HCT116 (cell line): ENCODE measurements around the gene MYO7B. TPM values are rescaled to one million over a fixed set of nuclear protein-coding genes. Genes with fewer than 3 reads are reported as not detected.

Experiments used
- ATAC-seq: fragments of 200-7000 bp; cut with Tn5 transposase; 2 replicates; pipeline ENCODE4 v1.9.1; 2020; ENCODE audit warnings: mild to moderate bottlenecking, moderate library complexity
- BruUV-seq: library from RNA; stranded (reverse); fragments of 400-500 nt; replicated peaks from 2 replicates; lab custom pipeline; 2021; lab: Mats Ljungman, UMichigan
- CTCF ChIA-PET: fragments of 300-600 bp; sonication (Branson Sonifier 250); formaldehyde crosslinking; loops from one replicate; lab custom pipeline; 2021; ENCODE audit warnings: antibody characterized with exemption; lab: Charles Lee
- POLR2A ChIA-PET: fragments of 300-600, 350-600 bp; sonication (Branson Sonifier 250); formaldehyde crosslinking; loops from one replicate; lab custom pipeline; 2021; ENCODE audit warnings: antibody characterized with exemption; lab: Charles Lee
- RAD21 ChIA-PET, 2 experiments: fragments of 300-600 bp; sonication (Branson Sonifier 250); formaldehyde crosslinking; loops; one replicate each; lab custom pipeline; 2023; ENCODE audit warnings: low total read pairs in 2 of 2; ENCODE audit not compliant: uncharacterized antibody in 2 of 2, unreplicated experiment in 2 of 2, low non-redundant PET in 1 of 2; lab: Charles Lee
- DNase-seq: peaks from one replicate; pipeline ENCODE4 v3.0.0-alpha.2; 2010; ENCODE audit warnings: low read depth, low spot score
- H2AFZ ChIP-seq: fragments of 200-600 bp; shearing (Covaris generic), sonication (generic); 2 replicates; pipeline ENCODE4 v1.6.1; 2017; ENCODE audit warnings: low read depth, mixed run types, mixed read lengths, antibody characterized with exemption, low read length; ENCODE audit not compliant: poor library complexity, severe bottlenecking
- H3K27ac ChIP-seq: 2 replicates; pipeline ENCODE4 v1.5.1; 2012; ENCODE audit warnings: low read depth, low read length
- H3K27me3 ChIP-seq: fragments of 200-600 bp; sonication (generic); 2 replicates; pipeline ENCODE4 v1.6.1; 2016; ENCODE audit warnings: mixed run types, low read length, mixed read lengths; ENCODE audit not compliant: insufficient read depth
- H3K36me3 ChIP-seq, 2 experiments: fragments of 200-500 bp in 1 of 2; fragments of 200-600 bp in 1 of 2; sonication (Bioruptor generic) in 1 of 2; sonication (generic) in 1 of 2; 2 replicates each; pipeline versions ENCODE4 v1.5.1 to v1.6.1; 2014 to 2016; ENCODE audit warnings: low read length in 2 of 2, inconsistent platforms in 1 of 2, mixed read lengths in 1 of 2, mixed run types in 1 of 2; ENCODE audit not compliant: insufficient read depth in 2 of 2, control insufficient read depth in 1 of 2
- H3K4me1 ChIP-seq, 2 experiments: fragments of 200-600 bp in 1 of 2; sonication (generic) in 1 of 2; 2 replicates each; pipeline versions ENCODE4 v1.5.1 to v1.6.1; 2012 to 2017; ENCODE audit warnings: low read length in 2 of 2, inconsistent platforms in 1 of 2, mild to moderate bottlenecking in 1 of 2, mixed read lengths in 1 of 2, mixed run types in 1 of 2, moderate library complexity in 1 of 2; ENCODE audit not compliant: insufficient read depth in 2 of 2, control insufficient read depth in 1 of 2
- H3K4me2 ChIP-seq: fragments of 200-600 bp; sonication (generic); 2 replicates; pipeline ENCODE4 v1.6.1; 2017; ENCODE audit warnings: mixed run types, low read length, mixed read lengths
- H3K4me3 ChIP-seq, 2 experiments: fragments of 200-600 bp in 1 of 2; sonication (generic) in 1 of 2; replicated peaks in 1 of 2; 2 replicates each; pipeline ENCODE4 v1.5.1; 2011 to 2016; ENCODE audit warnings: low read length in 2 of 2, control low read depth in 1 of 2, low read depth in 1 of 2, mild to moderate bottlenecking in 1 of 2, mixed read lengths in 1 of 2, mixed run types in 1 of 2
- H3K79me2 ChIP-seq: fragments of 200-600 bp; sonication (generic); 2 replicates; pipeline ENCODE4 v1.6.1; 2017; ENCODE audit warnings: mild to moderate bottlenecking, mixed run types, low read length, moderate library complexity, mixed read lengths; ENCODE audit not compliant: insufficient read depth
- H3K9ac ChIP-seq: fragments of 200-600 bp; sonication (generic); 2 replicates; pipeline ENCODE4 v1.6.1; 2016; ENCODE audit warnings: low read length, mixed read lengths
- H3K9me2 ChIP-seq: fragments of 200-600 bp; sonication (generic), shearing (Covaris generic); 2 replicates; pipeline ENCODE4 v1.6.1; 2017; ENCODE audit warnings: mixed run types, mild to moderate bottlenecking, moderate library complexity; ENCODE audit not compliant: insufficient read depth
- H3K9me3 ChIP-seq, 2 experiments: fragments of 200-500 bp in 1 of 2; fragments of 200-600 bp in 1 of 2; sonication (Bioruptor generic) in 1 of 2; sonication (generic) in 1 of 2; 2 replicates each; pipeline ENCODE4 v1.6.1; 2014 to 2017; ENCODE audit warnings: low read length in 2 of 2, mixed read lengths in 2 of 2, inconsistent platforms in 1 of 2, low read depth in 1 of 2, mild to moderate bottlenecking in 1 of 2, mixed run types in 1 of 2, moderate library complexity in 1 of 2; ENCODE audit not compliant: control insufficient read depth in 1 of 2, insufficient read depth in 1 of 2
- H4K20me1 ChIP-seq: fragments of 200-600 bp; sonication (generic), shearing (Covaris generic); 2 replicates; pipeline ENCODE4 v1.6.1; 2017; ENCODE audit warnings: mixed run types, mild to moderate bottlenecking, moderate library complexity; ENCODE audit not compliant: insufficient read depth
- EGR1 ChIP-seq: IDR thresholded peaks from 2 replicates; pipeline ENCODE4 v1.6.1; 2012; ENCODE audit warnings: low read depth
- POLR2A ChIP-seq: IDR thresholded peaks from 2 replicates; pipeline ENCODE4 v1.7.0; 2011; ENCODE audit warnings: borderline replicate concordance; ENCODE audit not compliant: insufficient read depth, insufficient read length; ENCODE audit errors: extremely low read depth
- POLR2AphosphoS5 ChIP-seq: IDR thresholded peaks from 2 replicates; pipeline ENCODE4 v1.6.1; 2011; ENCODE audit warnings: mild to moderate bottlenecking, low read depth, low read length, moderate library complexity
- RAD21 ChIP-seq: IDR thresholded peaks from 2 replicates; pipeline ENCODE4 v1.6.1; 2012; ENCODE audit warnings: low read depth, mild to moderate bottlenecking
- SIN3A ChIP-seq: IDR thresholded peaks from 2 replicates; pipeline ENCODE4 v1.6.1; 2012; ENCODE audit warnings: low read depth
- SP1 ChIP-seq: IDR thresholded peaks from 2 replicates; pipeline ENCODE4 v1.6.1; 2012; ENCODE audit warnings: low read depth
- ZFX ChIP-seq: fragments of 450-650 bp; IDR thresholded peaks from 2 replicates; pipeline ENCODE4 v1.6.1; 2017
- ZNF274 ChIP-seq: fragments of 200-500 bp; sonication (Bioruptor generic); IDR thresholded peaks from 2 replicates; pipeline ENCODE4 v1.6.1; 2014; ENCODE audit warnings: mild to moderate bottlenecking, low read depth, low read length, inconsistent platforms
- intact Hi-C: fragments of 100-400 bp; cut with micrococcal nuclease; formaldehyde crosslinking; loops from 2 replicates; pipeline ENCODE4 v1.10.0; 2022
- total RNA-seq: library from RNA; stranded (reverse); gene quantifications from one replicate; pipeline ENCODE4 v1.2.1, GENCODE V29; 2021; ENCODE audit not compliant: unreplicated experiment
- TF ChIP-seq, protein P1 (sequence below): IDR thresholded peaks from 2 replicates; pipeline ENCODE4 v1.6.1; 2012; ENCODE audit warnings: low read depth
- TF ChIP-seq, protein P2 (sequence below), 3 experiments: fragments of 200-600 bp in 1 of 3; sonication (generic) in 1 of 3; IDR thresholded peaks in 2 of 3; conservative IDR thresholded peaks in 1 of 3; 2 replicates each; pipeline ENCODE4 v1.5.1; 2012 to 2017; ENCODE audit warnings: low read depth in 2 of 3, low read length in 2 of 3, antibody characterized with exemption in 1 of 3, borderline replicate concordance in 1 of 3, control low read depth in 1 of 3, mild to moderate bottlenecking in 1 of 3, mixed read lengths in 1 of 3, mixed run types in 1 of 3, moderate library complexity in 1 of 3; ENCODE audit not compliant: insufficient read depth in 1 of 3

The MYO7B gene
- total RNA-seq, 1 experiment from 2014 or later = 0.07 TPM

DNA sequence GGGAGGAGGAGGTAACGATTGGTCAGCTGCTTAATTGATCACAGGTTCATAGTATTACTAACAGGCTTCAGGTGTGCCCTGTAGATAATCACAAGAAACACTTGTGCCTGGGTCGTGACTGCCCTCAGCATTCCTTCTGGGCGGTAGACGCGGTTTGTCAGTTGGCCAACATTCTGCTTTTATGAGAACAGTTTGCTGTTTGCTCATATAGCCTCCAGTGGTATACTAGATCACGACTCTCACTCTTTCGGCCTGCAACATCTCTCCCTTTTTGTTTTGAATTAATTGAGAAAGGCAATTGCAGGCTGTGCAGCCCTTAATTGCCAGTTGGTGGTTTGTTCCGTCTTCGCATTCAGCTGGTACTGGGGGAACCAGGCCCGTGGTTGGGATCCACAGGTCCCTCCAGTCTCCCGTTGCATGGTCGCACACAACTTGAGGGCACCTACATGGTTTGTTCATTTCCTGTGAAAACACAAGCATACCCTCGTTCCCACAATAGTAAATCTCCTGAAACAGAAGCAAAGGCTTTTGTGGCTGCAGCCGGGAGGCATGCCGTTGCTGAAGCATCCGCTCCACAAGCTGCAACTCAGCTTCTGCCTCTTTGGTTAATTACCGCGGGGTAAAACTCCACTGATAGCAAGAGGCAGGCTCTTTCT lies 80.2 kb downstream of the MYO7B start:
- Histone ChIP-seq H2AFZ (no peak overlapping the region), H3K9ac (no peak overlapping the region), H3K9me2 (no peaks in the 10 kb centered on the region), H3K79me2 (no peaks in the 10 kb centered on the region), H3K4me3 (no peak overlapping the region), H4K20me1 (no peaks in the 10 kb centered on the region), H3K36me3 (no peaks in the 10 kb centered on the region), H3K27ac (no peak overlapping the region), H3K4me2 (no peak overlapping the region), H3K27me3 (no peaks in the 10 kb centered on the region), H3K9me3 (no peaks in the 10 kb centered on the region; a peak in 1 of 4 replicates), H3K4me1 (no peaks in the 10 kb centered on the region; a peak in 1 of 4 replicates)
- TF ChIP-seq SP1 (no peak), ZNF274 (no peak), RAD21 (no peak), ZFX (no peak), POLR2A (no peak), EGR1 (no peak), POLR2AphosphoS5 (no peak), SIN3A (no peak)
- TF ChIP-seq, protein P1, sequence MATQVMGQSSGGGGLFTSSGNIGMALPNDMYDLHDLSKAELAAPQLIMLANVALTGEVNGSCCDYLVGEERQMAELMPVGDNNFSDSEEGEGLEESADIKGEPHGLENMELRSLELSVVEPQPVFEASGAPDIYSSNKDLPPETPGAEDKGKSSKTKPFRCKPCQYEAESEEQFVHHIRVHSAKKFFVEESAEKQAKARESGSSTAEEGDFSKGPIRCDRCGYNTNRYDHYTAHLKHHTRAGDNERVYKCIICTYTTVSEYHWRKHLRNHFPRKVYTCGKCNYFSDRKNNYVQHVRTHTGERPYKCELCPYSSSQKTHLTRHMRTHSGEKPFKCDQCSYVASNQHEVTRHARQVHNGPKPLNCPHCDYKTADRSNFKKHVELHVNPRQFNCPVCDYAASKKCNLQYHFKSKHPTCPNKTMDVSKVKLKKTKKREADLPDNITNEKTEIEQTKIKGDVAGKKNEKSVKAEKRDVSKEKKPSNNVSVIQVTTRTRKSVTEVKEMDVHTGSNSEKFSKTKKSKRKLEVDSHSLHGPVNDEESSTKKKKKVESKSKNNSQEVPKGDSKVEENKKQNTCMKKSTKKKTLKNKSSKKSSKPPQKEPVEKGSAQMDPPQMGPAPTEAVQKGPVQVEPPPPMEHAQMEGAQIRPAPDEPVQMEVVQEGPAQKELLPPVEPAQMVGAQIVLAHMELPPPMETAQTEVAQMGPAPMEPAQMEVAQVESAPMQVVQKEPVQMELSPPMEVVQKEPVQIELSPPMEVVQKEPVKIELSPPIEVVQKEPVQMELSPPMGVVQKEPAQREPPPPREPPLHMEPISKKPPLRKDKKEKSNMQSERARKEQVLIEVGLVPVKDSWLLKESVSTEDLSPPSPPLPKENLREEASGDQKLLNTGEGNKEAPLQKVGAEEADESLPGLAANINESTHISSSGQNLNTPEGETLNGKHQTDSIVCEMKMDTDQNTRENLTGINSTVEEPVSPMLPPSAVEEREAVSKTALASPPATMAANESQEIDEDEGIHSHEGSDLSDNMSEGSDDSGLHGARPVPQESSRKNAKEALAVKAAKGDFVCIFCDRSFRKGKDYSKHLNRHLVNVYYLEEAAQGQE = no peak
- TF ChIP-seq, protein P2, sequence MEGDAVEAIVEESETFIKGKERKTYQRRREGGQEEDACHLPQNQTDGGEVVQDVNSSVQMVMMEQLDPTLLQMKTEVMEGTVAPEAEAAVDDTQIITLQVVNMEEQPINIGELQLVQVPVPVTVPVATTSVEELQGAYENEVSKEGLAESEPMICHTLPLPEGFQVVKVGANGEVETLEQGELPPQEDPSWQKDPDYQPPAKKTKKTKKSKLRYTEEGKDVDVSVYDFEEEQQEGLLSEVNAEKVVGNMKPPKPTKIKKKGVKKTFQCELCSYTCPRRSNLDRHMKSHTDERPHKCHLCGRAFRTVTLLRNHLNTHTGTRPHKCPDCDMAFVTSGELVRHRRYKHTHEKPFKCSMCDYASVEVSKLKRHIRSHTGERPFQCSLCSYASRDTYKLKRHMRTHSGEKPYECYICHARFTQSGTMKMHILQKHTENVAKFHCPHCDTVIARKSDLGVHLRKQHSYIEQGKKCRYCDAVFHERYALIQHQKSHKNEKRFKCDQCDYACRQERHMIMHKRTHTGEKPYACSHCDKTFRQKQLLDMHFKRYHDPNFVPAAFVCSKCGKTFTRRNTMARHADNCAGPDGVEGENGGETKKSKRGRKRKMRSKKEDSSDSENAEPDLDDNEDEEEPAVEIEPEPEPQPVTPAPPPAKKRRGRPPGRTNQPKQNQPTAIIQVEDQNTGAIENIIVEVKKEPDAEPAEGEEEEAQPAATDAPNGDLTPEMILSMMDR (IDR thresholded peaks at IDR 0.05 in 2 of 3, conservative IDR thresholded peaks at IDR 0.05 in 1 of 3; ENCODE audit: borderline replicate concordance in 1 of 3, insufficient read depth in 1 of 3, low read depth in 2 of 3, low read length in 2 of 3) = no peak
- ChIA-PET RAD21 (no interaction called here), POLR2A (no interaction called here), CTCF (no interaction called here)
- no peak for DNase-seq
- no TSS peak for BruUV-seq
- intact Hi-C loops = no loop called here
- ATAC-seq = no peak
